Ascending aorta (tissue), 2 donors: ENCODE measurements around the gene DDR1. TPM values are rescaled to one million over a fixed set of nuclear protein-coding genes. Genes with fewer than 3 reads are reported as not detected.

ENCODE experiments used
- DNase-seq, 2 donors: peaks; one replicate each; pipeline ENCODE4 v3.0.0-alpha.2; 2019; ENCODE audit warnings: low spot score in 2 of 2
- H3K27ac ChIP-seq, 2 donors: fragments of 200-600 bp; sonication (generic); one replicate each; pipeline ENCODE4 v1.5.1; 2016 to 2017; ENCODE audit warnings: mild to moderate bottlenecking in 1 of 2
- H3K27me3 ChIP-seq: fragments of 200-600 bp; sonication (generic); one replicate; pipeline ENCODE4 v1.5.1; 2017
- H3K36me3 ChIP-seq, 2 donors: fragments of 200-600 bp; sonication (generic); one replicate each; pipeline ENCODE4 v1.5.1; 2016
- H3K4me1 ChIP-seq, 2 donors: fragments of 200-600 bp; sonication (generic); one replicate each; pipeline ENCODE4 v1.5.1; 2016 to 2017; ENCODE audit warnings: mild to moderate bottlenecking in 1 of 2
- H3K4me3 ChIP-seq, 2 donors: fragments of 200-600 bp; sonication (generic); one replicate each; pipeline ENCODE4 v1.5.1; 2016 to 2017; ENCODE audit warnings: mild to moderate bottlenecking in 1 of 2
- H3K9me3 ChIP-seq, 2 donors: fragments of 200-600 bp; sonication (generic); one replicate each; pipeline ENCODE4 v1.5.1; 2016
- intact Hi-C: fragments of 100-400 bp; cut with DNase I; formaldehyde crosslinking; loops from one replicate; pipeline ENCODE4 v1.15.1; 2023
- total RNA-seq: library from RNA; depleted of rRNA; stranded (reverse); fragments of >200 nt; gene quantifications from one replicate; pipeline ENCODE4 v1.1.0, GENCODE V29; 2016
- TF ChIP-seq, protein P1 (sequence below), 3 experiments: fragments of 200-600 bp in 2 of 3; fragments of 450-650 bp in 1 of 3; sonication (generic) in 2 of 3; IDR thresholded peaks; one replicate each; pipeline ENCODE4 v1.5.1; 2016 to 2019; ENCODE audit warnings: antibody characterized with exemption in 3 of 3, mild to moderate bottlenecking in 1 of 3, moderate library complexity in 1 of 3

DDR1 gene
- total RNA-seq, 1 donor from 2014 or later, result 18.8 TPM

- Histone ChIP-seq H3K36me3 (peaks cover 2 to 10% of the 10 kb centered on the region in 2 donors), H3K9me3 (no peaks in the 10 kb centered on the region), H3K27me3 (no peaks in the 10 kb centered on the region), H3K4me3 (no peak overlapping the region), H3K4me1 (no peaks in the 10 kb centered on the region), H3K27ac (no peak overlapping the region)
- TF ChIP-seq, protein P1, sequence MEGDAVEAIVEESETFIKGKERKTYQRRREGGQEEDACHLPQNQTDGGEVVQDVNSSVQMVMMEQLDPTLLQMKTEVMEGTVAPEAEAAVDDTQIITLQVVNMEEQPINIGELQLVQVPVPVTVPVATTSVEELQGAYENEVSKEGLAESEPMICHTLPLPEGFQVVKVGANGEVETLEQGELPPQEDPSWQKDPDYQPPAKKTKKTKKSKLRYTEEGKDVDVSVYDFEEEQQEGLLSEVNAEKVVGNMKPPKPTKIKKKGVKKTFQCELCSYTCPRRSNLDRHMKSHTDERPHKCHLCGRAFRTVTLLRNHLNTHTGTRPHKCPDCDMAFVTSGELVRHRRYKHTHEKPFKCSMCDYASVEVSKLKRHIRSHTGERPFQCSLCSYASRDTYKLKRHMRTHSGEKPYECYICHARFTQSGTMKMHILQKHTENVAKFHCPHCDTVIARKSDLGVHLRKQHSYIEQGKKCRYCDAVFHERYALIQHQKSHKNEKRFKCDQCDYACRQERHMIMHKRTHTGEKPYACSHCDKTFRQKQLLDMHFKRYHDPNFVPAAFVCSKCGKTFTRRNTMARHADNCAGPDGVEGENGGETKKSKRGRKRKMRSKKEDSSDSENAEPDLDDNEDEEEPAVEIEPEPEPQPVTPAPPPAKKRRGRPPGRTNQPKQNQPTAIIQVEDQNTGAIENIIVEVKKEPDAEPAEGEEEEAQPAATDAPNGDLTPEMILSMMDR (IDR thresholded peaks at IDR 0.05), result no peak
- DNase-seq, result no peak
- intact Hi-C loops, result no loop called here
These were observed 47.0 kb downstream of the DDR1 start for GRCh38 chr6:30931272-30931671.

GRCh38 chr6:30931969-30932645 is 47.8 kb downstream of the DDR1 start, which contains the start of gene SFTA2:
SFTA2 (minus strand) TSS chr6:30932170; CDS start chr6:30932096, 74 bp downstream.
- Histone ChIP-seq H3K4me1 (no peaks in the 10 kb centered on the region), H3K9me3 (no peaks in the 10 kb centered on the region), H3K27me3 (no peaks in the 10 kb centered on the region), H3K4me3 (no peak within 1 kb of the TSS), H3K36me3 (peaks cover 0 to 4% of the 10 kb centered on the region in 2 donors), H3K27ac (no peak within 1 kb of the TSS)
- intact Hi-C loops, result no loop called here
- no peak for DNase-seq
- TF ChIP-seq, protein P1 (IDR thresholded peaks at IDR 0.05), result no peak

DNA sequence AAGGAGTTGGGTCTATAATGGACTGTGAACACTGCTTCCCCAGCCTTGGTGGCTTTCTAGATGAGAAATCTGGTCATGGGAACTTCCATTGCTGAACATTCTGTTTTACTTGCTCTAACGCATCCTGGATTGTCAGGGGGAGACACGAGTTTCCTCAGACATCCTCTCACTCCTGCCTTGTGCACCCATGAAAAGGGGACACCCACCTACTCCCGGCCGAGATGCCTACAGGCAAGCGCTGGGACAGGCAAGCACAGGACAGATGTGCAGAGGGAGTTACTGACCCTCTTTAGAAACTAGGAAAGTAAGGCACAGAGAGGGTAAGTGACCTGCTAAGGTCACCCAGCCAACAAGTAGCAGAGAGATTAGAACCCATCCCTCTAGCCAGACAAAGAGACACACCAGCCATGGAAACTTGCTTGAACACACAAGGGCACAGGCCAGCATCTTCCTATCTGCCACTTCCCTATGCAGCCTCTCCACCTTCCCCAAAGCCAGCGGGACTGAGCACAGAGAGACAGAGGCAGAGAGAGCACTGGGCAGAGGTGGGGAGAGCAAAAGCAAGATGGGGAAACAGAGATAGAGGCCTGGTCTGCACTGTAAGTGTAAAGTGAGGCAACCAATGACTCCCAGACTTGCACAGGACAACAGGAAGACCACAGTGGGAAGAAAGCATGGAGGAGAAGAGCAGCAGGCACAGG is 48.5 kb downstream of the DDR1 start:
- DNase-seq, result no peak
- intact Hi-C loops, result no loop called here

DNA sequence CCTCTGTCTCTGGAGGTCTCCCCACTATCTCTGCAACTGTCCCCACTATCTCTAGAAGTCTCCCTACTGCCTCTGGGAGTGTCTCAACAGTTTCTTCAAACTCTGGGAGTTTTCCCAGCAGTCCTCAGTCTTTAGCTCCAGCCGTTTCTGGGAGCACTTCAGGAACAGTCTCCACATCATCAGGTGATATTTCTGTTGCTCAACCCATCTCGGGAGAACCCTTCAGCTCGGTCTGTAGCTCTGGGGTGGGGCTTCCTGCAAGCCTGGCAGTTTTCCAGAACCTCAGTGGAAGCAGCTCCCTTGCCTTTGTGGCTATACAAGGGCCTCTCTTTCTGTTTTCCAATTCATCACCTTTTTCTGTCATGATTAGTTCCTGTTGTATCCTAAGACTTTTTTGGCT is 50.7 kb downstream of the DDR1 start:
- H3K4me3 ChIP-seq, result no peak overlapping the region
- no peaks in the 10 kb centered on the region for H3K9me3 ChIP-seq
- H3K27me3 ChIP-seq, result no peaks in the 10 kb centered on the region
- TF ChIP-seq, protein P1 (IDR thresholded peaks at IDR 0.05), result no peak
- intact Hi-C loops, result no loop called here
- H3K27ac ChIP-seq, result no peak overlapping the region
- no peaks in the 10 kb centered on the region for H3K36me3 ChIP-seq
- H3K4me1 ChIP-seq, result no peaks in the 10 kb centered on the region
- no peak for DNase-seq

More for the DNA sequence above, 48.5 kb downstream of the DDR1 start:
- H3K4me1 ChIP-seq, result no peaks in the 10 kb centered on the region
- H3K4me3 ChIP-seq, result no peak overlapping the region
- H3K9me3 ChIP-seq, result no peaks in the 10 kb centered on the region
- no peaks in the 10 kb centered on the region for H3K27me3 ChIP-seq
- H3K27ac ChIP-seq, result no peak overlapping the region
- no peaks in the 10 kb centered on the region for H3K36me3 ChIP-seq
- TF ChIP-seq, protein P1 (IDR thresholded peaks at IDR 0.05), result no peak

DNA sequence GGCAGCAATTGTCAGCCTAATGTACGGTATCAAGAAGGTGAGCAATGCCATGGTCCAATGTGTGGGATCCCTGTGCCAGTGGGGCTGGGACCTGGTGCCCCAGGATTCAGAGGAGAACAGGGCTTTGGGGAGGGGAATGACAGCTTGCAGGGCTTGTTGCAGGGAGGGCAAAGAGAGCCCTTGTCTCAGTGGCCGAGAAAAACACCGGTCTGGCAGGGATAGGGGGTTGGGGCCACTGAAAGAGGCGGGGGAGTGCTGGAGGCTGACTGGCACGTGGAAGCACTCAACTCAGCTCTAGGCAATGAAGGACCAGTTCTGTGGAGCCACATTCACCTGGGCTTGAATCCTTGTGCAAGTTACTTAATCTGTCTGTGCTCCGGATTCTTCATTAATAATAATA is 52.9 kb downstream of the DDR1 start:
- Histone ChIP-seq H3K36me3 (no peaks in the 10 kb centered on the region), H3K27me3 (no peaks in the 10 kb centered on the region), H3K4me1 (no peaks in the 10 kb centered on the region), H3K27ac (no peak overlapping the region), H3K9me3 (no peaks in the 10 kb centered on the region), H3K4me3 (no peak overlapping the region)
- intact Hi-C loops, result no loop called here
- DNase-seq, result no peak
- TF ChIP-seq, protein P1 (IDR thresholded peaks at IDR 0.05), result no peak
